GM19023 (cell line): ENCODE data around the gene ZEB2.

Experiments
- ATAC-seq: cut with Tn5 transposase; IDR thresholded peaks from one replicate; pipeline ENCODE4 v1.9.1; 2021; ENCODE audit warnings: mild to moderate bottlenecking, moderate library complexity; ENCODE audit not compliant: unreplicated experiment

The ZEB2 gene

GRCh38 chr2:144429396-144430112, 90.4 kb downstream of the ZEB2 start:
- no peak for ATAC-seq

- no peak for ATAC-seq
Observed at GRCh38 chr2:144426981-144427479, 92.9 kb downstream of the ZEB2 start.

GRCh38 chr2:144426355-144426754, 93.6 kb downstream of the ZEB2 start:
- no peak for ATAC-seq

- no peak for ATAC-seq
Observed at GRCh38 chr2:144424559-144425240, 95.2 kb downstream of the ZEB2 start.

GRCh38 chr2:144421606-144422510, 98.1 kb downstream of the ZEB2 start:
- no peak for ATAC-seq

GRCh38 chr2:144419218-144419617, 100.7 kb downstream of the ZEB2 start:
- no peak for ATAC-seq

- no peak for ATAC-seq
Observed at GRCh38 chr2:144415386-144415785, 104.5 kb downstream of the ZEB2 start.

- ATAC-seq: peak; percentile 91
Observed at GRCh38 chr2:144414324-144414845, 105.5 kb downstream of the ZEB2 start.

GRCh38 chr2:144412709-144413108, 107.2 kb downstream of the ZEB2 start:
- ATAC-seq: no peak

- no peak for ATAC-seq
Observed at GRCh38 chr2:144411473-144411872, 108.4 kb downstream of the ZEB2 start.

GRCh38 chr2:144409241-144409640, 110.7 kb downstream of the ZEB2 start:
- ATAC-seq: no peak

- no peak for ATAC-seq
Observed at GRCh38 chr2:144407262-144407661, 112.7 kb downstream of the ZEB2 start.

- ATAC-seq: no peak
Observed at GRCh38 chr2:144405982-144406788, 113.7 kb downstream of the ZEB2 start.

- no peak for ATAC-seq
Observed at GRCh38 chr2:144405321-144405720, 114.6 kb downstream of the ZEB2 start.

GRCh38 chr2:144404586-144405314, 115.2 kb downstream of the ZEB2 start:
- ATAC-seq: no peak

- ATAC-seq: no peak
Observed at GRCh38 chr2:144403933-144404332, 116.0 kb downstream of the ZEB2 start.

GRCh38 chr2:144402251-144402650, 117.7 kb downstream of the ZEB2 start:
- ATAC-seq: no peak

- no peak for ATAC-seq
Observed at GRCh38 chr2:144401036-144401435, 118.9 kb downstream of the ZEB2 start.

- no peak for ATAC-seq
Observed at GRCh38 chr2:144396318-144396717, 123.6 kb downstream of the ZEB2 start.
